Gastrocnemius medialis (tissue), 4 donors: ENCODE results near the gene PHKA2. TPM values are rescaled to one million over a fixed set of nuclear protein-coding genes. Genes with fewer than 3 reads are reported as not detected.
A peak's percentile ranks its signal among the peaks of the same experiment; 100 is the strongest.

Experiments used
- ATAC-seq, 2 donors: fragments of 150-250 bp; one replicate each; pipeline ENCODE4 v1.9.1; 2016
- DNase-seq, 2 donors: peaks; one replicate each; pipeline ENCODE4 v3.0.0-alpha.2; 2019
- H3K27ac ChIP-seq, 4 donors: fragments of 200-600 bp; sonication (generic); 1 replicate in 1 of 4; 2 replicates in 3 of 4; pipeline ENCODE4 v1.5.1; 2016 to 2018; ENCODE audit warnings: mild to moderate bottlenecking in 2 of 4, moderate library complexity in 1 of 4
- H3K27me3 ChIP-seq, 3 donors: fragments of 200-600 bp; sonication (generic) in 2 of 3; 1 replicate in 1 of 3; 2 replicates in 2 of 3; pipeline versions ENCODE4 v1.5.1 to v1.6.0; 2016 to 2019; ENCODE audit warnings: mild to moderate bottlenecking in 1 of 3, moderate library complexity in 1 of 3
- H3K36me3 ChIP-seq, 2 donors: fragments of 200-600 bp; sonication (generic) in 1 of 2; one replicate each; pipeline ENCODE4 v1.5.1; 2017 to 2018
- H3K4me1 ChIP-seq, 2 donors: fragments of 200-600 bp; sonication (generic) in 1 of 2; one replicate each; pipeline ENCODE4 v1.5.1; 2016 to 2017; ENCODE audit warnings: mild to moderate bottlenecking in 2 of 2
- H3K4me3 ChIP-seq, 4 donors: fragments of 200-600 bp; sonication (generic) in 3 of 4; 1 replicate in 1 of 4; 2 replicates in 3 of 4; pipeline ENCODE4 v1.5.1; 2016 to 2019; ENCODE audit warnings: mild to moderate bottlenecking in 2 of 4
- H3K9me3 ChIP-seq, 3 donors: fragments of 200-600 bp; sonication (generic) in 2 of 3; 1 replicate in 1 of 3; 2 replicates in 2 of 3; pipeline ENCODE4 v1.5.1; 2016 to 2019
- POLR2A ChIP-seq, 2 donors: fragments of 450-650 bp; IDR thresholded peaks; one replicate each; pipeline ENCODE4 v1.6.1; 2017; ENCODE audit warnings: antibody characterized with exemption in 2 of 2, mild to moderate bottlenecking in 2 of 2, moderate library complexity in 2 of 2
- in situ Hi-C, 4 donors: fragments of 200-750 bp; cut with MboI; loops; one replicate each; pipeline versions ENCODE4 v1.15.0 to v1.8.0; 2017; ENCODE audit warnings: low sequenced_read_pairs in 4 of 4
- intact Hi-C: fragments of 100-400 bp; cut with DNase I; formaldehyde crosslinking; loops from one replicate; pipeline ENCODE4 v1.15.1; 2023; ENCODE audit warnings: low total_unique reads
- total RNA-seq, 4 donors: library from RNA; depleted of rRNA; stranded (reverse); fragments of >200 nt; gene quantifications; one replicate each; pipeline versions ENCODE4 v1.1.0 to v1.2.3, GENCODE V29; 2016
- TF ChIP-seq, protein P1 (sequence below), 5 experiments: fragments of 450-650 bp in 3 of 5; fragments of 200-600 bp in 2 of 5; sonication (generic) in 2 of 5; IDR thresholded peaks in 4 of 5; conservative IDR thresholded peaks in 1 of 5; 1 replicate in 4 of 5; 2 replicates in 1 of 5; pipeline ENCODE4 v1.5.1; 2016 to 2019; ENCODE audit warnings: antibody characterized with exemption in 5 of 5, mild to moderate bottlenecking in 3 of 5, moderate library complexity in 3 of 5

The PHKA2 gene
- total RNA-seq, 4 donors from 2014 or later: 4.6 to 20.6 (median 11.0) TPM

DNA sequence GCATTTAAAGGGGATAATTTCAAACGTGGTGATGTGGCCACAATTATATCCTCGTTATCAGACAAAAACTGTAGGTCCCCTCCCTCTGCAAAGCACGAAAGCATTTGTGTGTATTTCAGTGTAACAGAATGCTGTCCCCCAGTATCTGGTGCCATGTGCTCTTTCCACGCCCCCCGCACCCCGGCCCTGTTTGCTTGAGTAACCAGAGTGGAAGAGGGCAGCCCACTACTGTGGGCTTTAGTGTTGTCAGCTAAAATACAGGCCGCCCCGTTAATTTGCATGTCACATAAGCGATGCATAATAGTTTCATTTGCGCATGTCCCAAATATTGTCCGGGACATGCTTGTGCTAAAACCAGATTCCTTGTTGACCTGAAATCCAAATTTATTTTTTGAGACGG is 110.1 kb downstream of the PHKA2 start:
- in situ Hi-C loops: loop anchor here in 1 of 4 donors (25.0 kb wide), 1 partner anchor 112 kb away; no protein-coding TSS in a partner anchor

DNA sequence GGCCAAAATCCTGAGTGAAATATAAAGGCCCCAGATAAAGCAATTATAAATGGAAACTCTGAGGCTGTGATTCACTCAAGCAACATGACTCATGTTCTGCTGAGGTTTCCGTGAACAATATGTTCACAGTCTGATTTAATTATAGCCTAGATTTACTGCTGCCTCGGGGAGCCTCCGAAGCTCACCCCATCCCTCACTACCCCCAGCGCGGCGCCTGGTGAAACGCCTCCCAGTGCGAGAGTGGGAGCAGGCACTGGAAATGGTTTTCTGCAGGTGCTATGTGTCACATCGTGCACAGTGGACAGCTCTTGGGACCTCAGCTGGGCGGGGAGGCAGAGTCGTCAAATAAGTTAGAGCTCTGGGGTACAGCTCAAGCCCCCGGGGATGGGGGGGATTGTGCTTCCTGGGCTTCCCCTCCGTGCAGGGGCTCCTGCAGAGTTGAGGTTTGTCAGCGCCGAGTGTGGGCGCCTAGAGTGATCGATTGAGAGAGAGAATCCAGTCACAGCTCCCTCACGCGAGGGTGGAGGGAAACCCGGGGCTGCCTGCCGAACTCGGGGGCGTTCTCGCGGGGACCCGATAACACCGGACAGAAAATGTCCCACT is 110.6 kb downstream of the PHKA2 start:
- Histone ChIP-seq H3K27ac (peak overlapping the region; percentile 78 to 85 (median 79)), H3K9me3 (no peaks in the 10 kb centered on the region), H3K4me3 (no peak overlapping the region), H3K36me3 (no peaks in the 10 kb centered on the region), H3K4me1 (peaks cover 15 to 17% of the 10 kb centered on the region in 2 donors), H3K27me3 (no peaks in the 10 kb centered on the region)
- ATAC-seq (peak; percentile 98 to 99), DNase-seq (peak in 1 of 2 donors; percentile 36)
- in situ Hi-C loops: loop anchor here in 1 of 4 donors (25.0 kb wide), 1 partner anchor 111 kb away; no protein-coding TSS in a partner anchor
- intact Hi-C loops: loop anchor here (5.0 kb wide), 1 partner anchor 41 kb away; no protein-coding TSS in a partner anchor
- TF ChIP-seq, protein P1, sequence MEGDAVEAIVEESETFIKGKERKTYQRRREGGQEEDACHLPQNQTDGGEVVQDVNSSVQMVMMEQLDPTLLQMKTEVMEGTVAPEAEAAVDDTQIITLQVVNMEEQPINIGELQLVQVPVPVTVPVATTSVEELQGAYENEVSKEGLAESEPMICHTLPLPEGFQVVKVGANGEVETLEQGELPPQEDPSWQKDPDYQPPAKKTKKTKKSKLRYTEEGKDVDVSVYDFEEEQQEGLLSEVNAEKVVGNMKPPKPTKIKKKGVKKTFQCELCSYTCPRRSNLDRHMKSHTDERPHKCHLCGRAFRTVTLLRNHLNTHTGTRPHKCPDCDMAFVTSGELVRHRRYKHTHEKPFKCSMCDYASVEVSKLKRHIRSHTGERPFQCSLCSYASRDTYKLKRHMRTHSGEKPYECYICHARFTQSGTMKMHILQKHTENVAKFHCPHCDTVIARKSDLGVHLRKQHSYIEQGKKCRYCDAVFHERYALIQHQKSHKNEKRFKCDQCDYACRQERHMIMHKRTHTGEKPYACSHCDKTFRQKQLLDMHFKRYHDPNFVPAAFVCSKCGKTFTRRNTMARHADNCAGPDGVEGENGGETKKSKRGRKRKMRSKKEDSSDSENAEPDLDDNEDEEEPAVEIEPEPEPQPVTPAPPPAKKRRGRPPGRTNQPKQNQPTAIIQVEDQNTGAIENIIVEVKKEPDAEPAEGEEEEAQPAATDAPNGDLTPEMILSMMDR (IDR thresholded peaks at IDR 0.05 in 4 of 5, conservative IDR thresholded peaks at IDR 0.05 in 1 of 5): no peak
- no peak for TF ChIP-seq POLR2A (IDR thresholded peaks at IDR 0.05)

More for the DNA sequence above, 110.1 kb downstream of the PHKA2 start:
- H3K36me3 ChIP-seq: no peaks in the 10 kb centered on the region
- no peak overlapping the region for H3K4me3 ChIP-seq
- no peak for DNase-seq
- no peak for ATAC-seq
- H3K27ac ChIP-seq: peak overlapping the region in 2 of 4 donors; percentile 78 to 79
- H3K27me3 ChIP-seq: no peaks in the 10 kb centered on the region
- TF ChIP-seq, protein P1 (IDR thresholded peaks at IDR 0.05 in 4 of 5, conservative IDR thresholded peaks at IDR 0.05 in 1 of 5): no peak
- TF ChIP-seq POLR2A (IDR thresholded peaks at IDR 0.05): no peak
- intact Hi-C loops: loop anchor here (5.0 kb wide), 1 partner anchor 42 kb away; no protein-coding TSS in a partner anchor
- H3K9me3 ChIP-seq: no peaks in the 10 kb centered on the region
- peaks cover 15 to 17% of the 10 kb centered on the region in 2 donors for H3K4me1 ChIP-seq

DNA sequence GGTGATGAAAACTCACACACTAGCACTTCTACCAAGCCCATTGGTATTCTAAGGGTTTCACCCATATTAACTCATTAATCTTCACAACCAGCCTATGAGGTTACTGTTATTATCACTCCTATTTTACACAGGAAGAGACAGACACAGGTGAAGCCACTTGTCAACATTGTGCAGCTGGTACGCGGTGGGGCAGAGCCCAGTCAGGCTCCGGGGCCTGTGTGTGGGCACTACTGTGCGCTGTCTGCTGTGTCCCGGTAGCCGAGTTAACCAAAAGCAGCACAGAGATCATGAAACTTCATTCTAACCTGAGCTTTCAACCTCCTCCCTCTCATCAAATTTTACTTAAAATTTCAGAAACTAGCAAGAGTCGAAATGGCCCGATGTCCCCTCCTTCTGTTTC is 111.3 kb downstream of the PHKA2 start:
- peak in 1 of 2 donors; percentile 38 for ATAC-seq
- Histone ChIP-seq H3K27ac (peak overlapping the region; percentile 78 to 85 (median 79)), H3K36me3 (no peaks in the 10 kb centered on the region), H3K9me3 (no peaks in the 10 kb centered on the region), H3K4me1 (peaks cover 15 to 17% of the 10 kb centered on the region in 2 donors), H3K4me3 (no peak overlapping the region), H3K27me3 (no peaks in the 10 kb centered on the region)
- no peak for DNase-seq
- TF ChIP-seq POLR2A (IDR thresholded peaks at IDR 0.05): no peak
- TF ChIP-seq, protein P1 (IDR thresholded peaks at IDR 0.05 in 4 of 5, conservative IDR thresholded peaks at IDR 0.05 in 1 of 5): no peak
- in situ Hi-C loops: loop anchor here in 1 of 4 donors (25.0 kb wide), 1 partner anchor 110 kb away; no protein-coding TSS in a partner anchor
- intact Hi-C loops: loop anchor here (5.0 kb wide), 1 partner anchor 40 kb away; no protein-coding TSS in a partner anchor

DNA sequence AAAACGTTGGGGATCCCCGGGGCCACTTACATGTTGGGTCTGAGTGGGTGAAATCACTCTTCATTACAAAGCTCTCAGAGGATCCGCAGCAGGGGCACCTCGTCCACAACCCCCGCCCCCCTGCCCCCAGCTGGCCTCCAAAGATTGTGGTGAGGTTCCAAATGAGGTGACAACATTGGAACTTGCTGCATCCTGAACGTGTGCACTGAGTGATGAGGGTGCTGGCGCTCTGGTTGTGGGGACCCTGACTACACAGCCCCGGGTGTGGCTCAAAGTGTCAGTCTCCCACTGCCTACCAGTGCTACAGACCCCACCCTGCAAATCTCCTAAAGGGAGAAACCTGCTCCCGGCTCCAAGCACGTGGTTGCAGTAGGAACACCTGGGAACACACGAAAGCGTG is 111.9 kb downstream of the PHKA2 start:
- in situ Hi-C loops: loop anchor here in 1 of 4 donors (25.0 kb wide), 1 partner anchor 110 kb away; no protein-coding TSS in a partner anchor
- DNase-seq (no peak), ATAC-seq (peak in 1 of 2 donors; percentile 14)
- TF ChIP-seq, protein P1 (IDR thresholded peaks at IDR 0.05 in 4 of 5, conservative IDR thresholded peaks at IDR 0.05 in 1 of 5): no peak
- TF ChIP-seq POLR2A (IDR thresholded peaks at IDR 0.05): no peak
- Histone ChIP-seq H3K4me1 (peaks cover 15 to 17% of the 10 kb centered on the region in 2 donors), H3K9me3 (no peaks in the 10 kb centered on the region), H3K27me3 (no peaks in the 10 kb centered on the region), H3K27ac (peak overlapping the region in 2 of 4 donors; percentile 47 to 79), H3K4me3 (no peak overlapping the region), H3K36me3 (no peaks in the 10 kb centered on the region)
- intact Hi-C loops: loop anchor here (5.0 kb wide), 1 partner anchor 40 kb away; no protein-coding TSS in a partner anchor
